RCC 7860 (cell line): ENCODE results near the gene MTA2.
"Not testable (repeated sequence)": the region's sequence is repeated elsewhere in the genome, so short reads cannot be mapped to it uniquely, and the experiment has no call there.

Experiments
- DNase-seq: peaks from one replicate; pipeline ENCODE4 v3.0.0-alpha.2; 2015; ENCODE audit warnings: low spot score
- FAIRE-seq: peaks from 2 replicates; lab custom pipeline; 2012; peaks lifted over from hg19 to GRCh38; lab: Jason Lieb, UNC

MTA2 gene

DNA sequence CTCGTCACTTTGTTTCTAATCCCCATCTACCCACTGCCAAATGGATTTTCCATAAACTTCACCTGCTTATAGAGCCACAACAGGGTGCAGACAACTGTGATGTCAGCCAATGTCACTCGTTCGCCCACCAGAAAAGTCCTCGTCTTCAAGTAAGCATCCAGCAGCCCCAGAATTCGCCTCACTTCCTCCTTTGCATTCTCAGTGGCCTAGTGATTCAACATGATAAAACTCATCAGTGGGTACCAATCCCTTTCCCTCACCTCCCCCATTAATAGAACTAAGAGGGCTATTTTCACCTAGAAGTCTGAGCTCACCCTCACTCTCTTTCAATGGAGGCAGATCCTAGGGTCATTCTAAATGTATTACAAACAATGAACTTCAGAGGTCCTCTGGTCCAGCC lies 30.8 kb downstream of the MTA2 start:
- not testable (repeated sequence) for DNase-seq, FAIRE-seq

GRCh38 chr11:62569611-62570010 lies 32.1 kb downstream of the MTA2 start:
- FAIRE-seq = no peak

DNA sequence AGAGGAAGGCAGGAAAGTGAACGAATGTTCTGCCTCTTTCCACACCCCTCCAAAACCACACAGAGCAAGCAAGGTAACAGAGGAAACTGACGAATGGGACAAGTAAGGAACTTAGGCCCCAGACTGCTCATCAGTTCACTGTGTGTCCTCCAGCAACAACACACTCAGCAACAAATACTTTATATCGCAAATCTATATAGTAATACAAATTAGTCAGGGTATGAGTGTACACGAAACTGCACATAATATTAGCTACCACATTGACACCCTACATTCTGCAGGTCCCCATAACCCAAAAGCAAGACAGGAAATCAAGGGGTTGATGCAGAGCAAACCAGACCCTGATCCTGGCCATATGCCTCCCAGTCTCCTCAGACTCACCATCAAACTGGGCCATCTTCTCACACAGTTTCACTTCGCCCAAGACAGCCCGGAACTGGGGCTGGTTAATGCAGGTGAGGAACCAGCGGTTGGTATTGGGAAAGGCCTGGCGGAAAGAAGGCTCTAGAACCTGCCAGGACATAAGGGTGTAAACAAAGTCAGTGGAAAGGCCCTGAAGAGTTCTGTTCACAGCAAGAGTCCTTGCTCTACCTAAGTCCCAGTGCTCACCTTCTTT lies 34.5 kb downstream of the MTA2 start:
- DNase-seq (no peak), FAIRE-seq (no peak)

More at GRCh38 chr11:62569611-62570010, 32.1 kb downstream of the MTA2 start:
- DNase-seq = no peak

- no peak for FAIRE-seq
- DNase-seq = no peak
These were observed 35.4 kb downstream of the MTA2 start for GRCh38 chr11:62566247-62566646.

- FAIRE-seq (no peak), DNase-seq (no peak)
These were observed 36.4 kb downstream of the MTA2 start for GRCh38 chr11:62565100-62565802.

- not testable (repeated sequence) for DNase-seq
These were observed 39.9 kb downstream of the MTA2 start for GRCh38 chr11:62561677-62562230.

GRCh38 chr11:62560566-62561103 lies 41.0 kb downstream of the MTA2 start:
- DNase-seq (peak; percentile 88), FAIRE-seq (peak; percentile 75)

More at GRCh38 chr11:62561677-62562230, 39.9 kb downstream of the MTA2 start:
- not testable (repeated sequence) for FAIRE-seq

- FAIRE-seq, DNase-seq: not testable (repeated sequence)
These were observed 42.0 kb downstream of the MTA2 start for GRCh38 chr11:62559626-62560025.

GRCh38 chr11:62559204-62559603 lies 42.5 kb downstream of the MTA2 start:
- DNase-seq = no peak
- FAIRE-seq = no peak

DNA sequence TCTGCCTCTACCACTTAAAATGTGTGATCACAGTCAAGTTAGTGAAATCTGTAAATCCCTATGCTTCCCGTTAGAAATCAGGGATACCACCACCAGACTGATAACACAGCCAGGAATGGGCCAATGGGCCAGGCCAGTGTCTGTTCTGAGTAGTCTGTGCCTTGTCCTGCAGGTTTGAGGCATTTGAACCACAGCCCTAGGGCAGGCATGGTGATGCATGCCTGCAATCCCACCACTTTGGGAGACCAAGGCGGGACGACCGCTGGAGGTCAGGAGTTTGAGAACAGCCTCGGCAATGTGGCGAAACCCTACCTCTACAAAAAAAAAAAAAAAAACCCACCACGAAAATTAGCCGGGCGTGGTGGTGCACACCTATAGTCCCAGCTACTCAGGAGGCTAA lies 43.0 kb downstream of the MTA2 start:
- no peak for DNase-seq
- no peak for FAIRE-seq

GRCh38 chr11:62556875-62557631 lies 44.6 kb downstream of the MTA2 start:
- FAIRE-seq = peak; percentile 79
- DNase-seq = peak; percentile 51

GRCh38 chr11:62556108-62556874 lies 45.4 kb downstream of the MTA2 start:
- FAIRE-seq = peak; percentile 69
- DNase-seq = peak; percentile 91

- DNase-seq (no peak), FAIRE-seq (no peak)
These were observed 46.1 kb downstream of the MTA2 start for GRCh38 chr11:62555464-62556107.

DNA sequence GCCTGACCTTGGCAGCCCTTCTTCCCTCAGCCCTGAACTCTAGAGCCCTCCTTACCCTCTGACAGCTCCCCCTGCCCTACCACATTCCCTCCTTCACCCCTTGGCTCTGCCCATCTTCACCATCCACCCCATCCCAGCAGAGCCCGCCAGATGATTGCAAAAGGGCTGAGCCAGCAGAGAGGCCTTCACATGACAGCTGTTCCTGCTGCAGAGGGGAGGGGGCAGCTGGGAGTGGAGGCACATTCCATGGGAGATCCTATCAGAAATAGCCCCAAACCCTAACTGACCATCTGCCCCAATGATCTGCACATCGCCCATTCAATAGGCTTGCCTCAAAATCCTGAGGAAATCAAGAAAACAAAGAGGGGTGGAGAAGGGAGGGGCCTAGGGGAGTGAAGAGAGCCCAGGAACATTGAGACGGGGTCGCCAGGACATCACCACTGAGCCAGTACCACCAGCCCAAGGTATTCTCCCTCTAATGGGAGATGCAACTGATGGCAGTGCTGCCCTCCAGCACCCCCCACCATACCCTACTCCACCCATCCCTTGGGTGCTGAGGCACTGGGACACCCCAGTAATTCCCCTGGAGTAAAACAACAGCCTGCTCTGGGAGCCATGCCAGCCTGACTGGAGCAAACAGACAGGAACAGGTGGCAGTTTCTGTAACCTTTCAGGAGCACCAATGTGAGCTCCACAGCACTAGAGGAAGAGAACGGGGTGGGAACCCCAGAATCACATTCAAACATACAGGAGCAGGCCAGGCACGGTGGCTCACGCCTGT lies 47.1 kb downstream of the MTA2 start:
- no peak for DNase-seq
- no peak for FAIRE-seq

GRCh38 chr11:62553839-62554361 lies 47.8 kb downstream of the MTA2 start:
- FAIRE-seq (peak; percentile 79), DNase-seq (peak; percentile 91)

DNA sequence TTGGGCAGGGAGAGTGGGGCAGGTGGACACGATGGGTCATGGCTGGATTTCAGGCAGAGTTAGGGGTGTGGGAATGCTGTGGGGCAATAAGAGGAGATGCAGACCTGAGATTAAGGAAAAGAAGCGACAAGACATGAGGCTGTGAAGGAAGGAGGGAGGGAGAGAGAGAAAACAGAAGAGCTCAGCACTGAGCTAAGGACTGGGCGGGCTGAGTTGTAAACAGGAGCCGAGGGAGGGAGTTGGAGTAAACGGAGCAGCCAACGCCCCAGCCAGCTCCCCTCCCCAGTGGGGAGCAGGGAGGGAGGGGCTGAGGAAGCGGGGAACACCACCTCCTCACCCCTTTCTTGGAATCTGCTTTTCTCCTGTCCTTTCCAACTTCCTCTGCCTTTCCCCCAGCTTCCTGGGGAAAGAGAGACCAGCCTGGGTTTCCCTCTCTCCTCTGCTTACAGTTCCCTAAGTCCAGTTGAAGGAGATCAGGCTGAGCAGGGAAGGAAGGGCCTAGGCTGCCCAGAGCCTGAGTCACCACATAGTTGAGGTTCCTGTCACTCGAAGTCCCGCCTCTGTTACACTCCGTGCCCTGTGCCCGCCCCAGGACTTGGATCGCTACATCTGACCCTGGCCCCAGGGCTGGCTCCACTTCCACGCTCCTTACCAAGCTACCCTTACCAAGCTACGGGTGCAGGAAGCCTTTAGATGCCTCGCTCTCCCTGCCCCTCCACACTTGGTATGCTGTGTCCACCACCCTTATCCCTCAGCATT lies 48.4 kb downstream of the MTA2 start:
- DNase-seq (peak; percentile 96), FAIRE-seq (no peak)

DNA sequence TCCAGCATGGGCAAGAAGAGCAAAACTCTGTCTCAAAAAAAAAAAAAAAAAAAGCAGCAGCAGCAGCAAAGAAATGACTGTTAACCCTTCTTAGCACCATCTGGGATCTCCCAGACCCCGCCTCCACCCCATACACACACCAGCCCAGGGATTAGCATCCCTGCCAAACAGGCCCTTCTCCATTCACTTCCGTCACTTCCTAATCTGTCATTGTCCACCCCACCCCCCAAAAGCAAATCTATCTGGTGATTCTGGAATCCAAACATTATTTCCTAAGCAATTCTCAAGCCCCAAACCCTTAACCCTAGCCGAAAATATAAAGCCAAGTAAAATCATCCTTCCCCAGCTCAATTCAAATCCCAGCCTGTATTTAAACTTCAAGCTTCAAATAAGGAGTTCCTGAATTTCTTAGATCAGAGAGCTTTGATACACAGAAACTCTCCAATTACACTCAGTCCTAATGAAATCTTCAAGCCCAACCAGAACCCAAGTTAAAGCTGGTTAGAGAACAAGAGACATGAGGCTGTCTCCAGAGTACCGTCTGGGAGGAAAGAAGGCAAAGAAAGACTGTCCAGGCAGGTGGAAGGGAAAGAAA lies 49.1 kb downstream of the MTA2 start:
- FAIRE-seq (no peak), DNase-seq (no peak)

DNA sequence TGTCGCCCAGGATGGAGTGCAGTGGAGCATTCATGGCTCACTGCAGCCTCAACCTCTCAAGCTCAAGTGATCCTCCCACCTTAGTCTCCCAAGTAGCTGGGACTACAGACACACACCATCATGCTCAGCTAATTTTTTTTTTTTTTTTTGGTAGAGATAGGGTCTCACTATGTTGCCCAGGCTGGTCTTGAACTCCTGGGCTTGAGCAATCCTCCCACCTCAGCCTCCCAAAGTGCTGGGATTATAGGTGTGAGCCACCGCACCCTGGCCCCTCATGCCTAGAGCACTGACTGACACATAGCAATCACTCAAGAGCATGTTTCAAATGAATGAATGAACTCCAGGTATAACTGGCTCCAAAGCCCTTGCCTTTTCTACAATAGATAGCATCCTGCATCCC lies 51.2 kb downstream of the MTA2 start:
- FAIRE-seq, DNase-seq: not testable (repeated sequence)
